ENCODE data around the gene SYN1.

Gene SYN1

GRCh38 chrX:47572773-47573340 lies 46.8 kb downstream of the SYN1 start:
- DNase-seq (ENCODE audit: low spot score): no peak

GRCh38 chrX:47571896-47572295 lies 47.8 kb downstream of the SYN1 start:
- DNase-seq (ENCODE audit: low spot score): no peak

GRCh38 chrX:47571215-47571614 lies 48.4 kb downstream of the SYN1 start:
- DNase-seq (ENCODE audit: low spot score): no peak

GRCh38 chrX:47570794-47571193 lies 48.9 kb downstream of the SYN1 start:
- no peak for DNase-seq (ENCODE audit: low spot score)

GRCh38 chrX:47568656-47569295 lies 50.9 kb downstream of the SYN1 start:
- DNase-seq (ENCODE audit: low spot score): no peak

- DNase-seq (ENCODE audit: low spot score): no peak
These were observed 52.8 kb downstream of the SYN1 start for GRCh38 chrX:47566841-47567240.

- DNase-seq (ENCODE audit: low spot score): no peak
These were observed 55.1 kb downstream of the SYN1 start for GRCh38 chrX:47564438-47565085.

- no peak for DNase-seq (ENCODE audit: low spot score)
These were observed 55.8 kb downstream of the SYN1 start for GRCh38 chrX:47563801-47564315.

GRCh38 chrX:47562615-47563243 lies 56.9 kb downstream of the SYN1 start:
- DNase-seq (ENCODE audit: low spot score): no peak

GRCh38 chrX:47561659-47562151 lies 58.0 kb downstream of the SYN1 start:
- no peak for DNase-seq (ENCODE audit: low spot score)

- peak; percentile 99 for DNase-seq (ENCODE audit: low spot score)
These were observed 58.6 kb downstream of the SYN1 start, which contains the start of gene ARAF for GRCh38 chrX:47560934-47561658. Gene ARAF, plus strand, starts transcription at chrX:47561205. Its CDS starts 1,763 bp downstream, at chrX:47562968.

- DNase-seq (ENCODE audit: low spot score): no peak
These were observed 59.3 kb downstream of the SYN1 start for GRCh38 chrX:47560179-47560933.

GRCh38 chrX:47558436-47558835 lies 61.2 kb downstream of the SYN1 start:
- DNase-seq (ENCODE audit: low spot score): no peak

GRCh38 chrX:47556045-47556623 lies 63.5 kb downstream of the SYN1 start:
- peak; percentile 92 for DNase-seq (ENCODE audit: low spot score)

- no peak for DNase-seq (ENCODE audit: low spot score)
These were observed 76.2 kb downstream of the SYN1 start for GRCh38 chrX:47543496-47543895.

- DNase-seq (ENCODE audit: low spot score): peak; percentile 89
These were observed 78.7 kb downstream of the SYN1 start for GRCh38 chrX:47540754-47541538.

- DNase-seq (ENCODE audit: low spot score): peak; percentile 43
These were observed 79.8 kb downstream of the SYN1 start for GRCh38 chrX:47539860-47540259.

- DNase-seq (ENCODE audit: low spot score): no peak
These were observed 89.6 kb downstream of the SYN1 start for GRCh38 chrX:47530049-47530448.

- no peak for DNase-seq (ENCODE audit: low spot score)
These were observed 90.1 kb downstream of the SYN1 start for GRCh38 chrX:47529548-47529947.

GRCh38 chrX:47523713-47524166 lies 95.9 kb downstream of the SYN1 start:
- DNase-seq (ENCODE audit: low spot score): no peak
